ENCODE results near the gene GMNC.

The GMNC gene

GRCh38 chr3:190848870-190849269 is 13.6 kb downstream of the GMNC start:
- no peak for DNase-seq (ENCODE audit: low read depth)

GRCh38 chr3:190847436-190847835 is 15.1 kb downstream of the GMNC start:
- no peak for DNase-seq (ENCODE audit: low read depth)

GRCh38 chr3:190840146-190840545 is 22.3 kb downstream of the GMNC start:
- no peak for DNase-seq (ENCODE audit: low read depth)

- no peak for DNase-seq (ENCODE audit: low read depth)
These were observed 31.3 kb downstream of the GMNC start for GRCh38 chr3:190831225-190831624.

- no peak for DNase-seq (ENCODE audit: low read depth)
These were observed 32.5 kb downstream of the GMNC start for GRCh38 chr3:190830031-190830430.

GRCh38 chr3:190826018-190826417 is 36.5 kb downstream of the GMNC start:
- no peak for DNase-seq (ENCODE audit: low read depth)

GRCh38 chr3:190825386-190826016 is 37.0 kb downstream of the GMNC start:
- DNase-seq (ENCODE audit: low read depth) = no peak

- DNase-seq (ENCODE audit: low read depth) = peak; percentile 11
These were observed 50.6 kb downstream of the GMNC start for GRCh38 chr3:190811775-190812480.

GRCh38 chr3:190810957-190811356 is 51.5 kb downstream of the GMNC start:
- no peak for DNase-seq (ENCODE audit: low read depth)

- DNase-seq (ENCODE audit: low read depth) = no peak
These were observed 53.1 kb downstream of the GMNC start for GRCh38 chr3:190809351-190809750.

GRCh38 chr3:190807719-190808375 is 54.6 kb downstream of the GMNC start:
- DNase-seq (ENCODE audit: low read depth) = no peak

Measured in GM04503 (cell line).